RWPE1 (cell line): ENCODE data around the gene APH1B.

Experiments
- CTCF ChIA-PET: fragments of 350-600 bp; sonication (Branson Sonifier 250); formaldehyde crosslinking; extraction: SDS; loops from one replicate; lab custom pipeline; 2021; lab: Yijun Ruan, JAX
- POLR2A ChIA-PET: fragments of 400-600 bp; formaldehyde crosslinking; extraction: SDS; loops from one replicate; lab custom pipeline; 2020; ENCODE audit warnings: antibody characterized with exemption; ENCODE audit not compliant: low non-redundant PET; lab: Yijun Ruan, JAX
- DNase-seq: peaks from one replicate; pipeline ENCODE4 v3.0.0; 2012; ENCODE audit warnings: low spot score
- H3K27ac ChIP-seq: fragments of 450-650 bp; 2 replicates; pipeline ENCODE4 v1.5.1; 2017
- TF ChIP-seq, protein P1 (sequence below): fragments of 450-650 bp; conservative IDR thresholded peaks from 2 replicates; pipeline ENCODE4 v1.5.1; 2017; ENCODE audit warnings: low read depth, mild to moderate bottlenecking

Gene APH1B

DNA sequence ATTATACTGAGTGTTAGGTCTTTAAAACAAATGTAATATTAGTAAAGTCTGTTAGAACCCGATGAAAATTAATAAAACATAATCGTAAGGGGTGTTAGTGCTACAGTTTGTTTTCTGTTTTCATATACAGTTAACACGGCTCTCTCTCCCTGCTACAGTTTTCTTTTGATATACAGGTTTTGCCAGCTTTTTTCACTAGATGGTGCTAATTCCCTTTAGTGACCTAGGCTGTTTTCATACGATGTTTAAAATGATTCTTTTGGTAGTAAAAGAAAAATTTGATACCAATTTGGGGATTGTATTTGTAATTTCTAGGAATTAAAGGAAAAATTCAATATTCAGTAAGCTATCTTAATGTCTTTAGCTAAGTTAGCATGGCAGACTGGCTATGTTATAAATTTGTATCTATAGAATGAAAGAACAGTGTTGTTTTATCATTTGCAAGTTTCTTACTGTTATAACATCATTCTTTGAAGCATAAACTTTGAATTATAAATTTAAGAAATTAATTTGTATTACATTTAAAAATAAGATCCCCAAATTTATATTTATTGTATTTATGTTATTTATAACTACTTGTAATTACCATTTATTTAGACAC, 11.5 kb downstream of the APH1B start:
- ChIA-PET CTCF (interaction anchor here (0.5 to 3.7 kb wide), 15 partner anchors 11 to 503 kb away, joined by 3 to 23 read pairs (median 4); partner anchors contain the start of gene APH1B), POLR2A (no interaction called here)
- no peak overlapping the region for H3K27ac ChIP-seq
- peak; percentile 82 for DNase-seq
- TF ChIP-seq, protein P1, sequence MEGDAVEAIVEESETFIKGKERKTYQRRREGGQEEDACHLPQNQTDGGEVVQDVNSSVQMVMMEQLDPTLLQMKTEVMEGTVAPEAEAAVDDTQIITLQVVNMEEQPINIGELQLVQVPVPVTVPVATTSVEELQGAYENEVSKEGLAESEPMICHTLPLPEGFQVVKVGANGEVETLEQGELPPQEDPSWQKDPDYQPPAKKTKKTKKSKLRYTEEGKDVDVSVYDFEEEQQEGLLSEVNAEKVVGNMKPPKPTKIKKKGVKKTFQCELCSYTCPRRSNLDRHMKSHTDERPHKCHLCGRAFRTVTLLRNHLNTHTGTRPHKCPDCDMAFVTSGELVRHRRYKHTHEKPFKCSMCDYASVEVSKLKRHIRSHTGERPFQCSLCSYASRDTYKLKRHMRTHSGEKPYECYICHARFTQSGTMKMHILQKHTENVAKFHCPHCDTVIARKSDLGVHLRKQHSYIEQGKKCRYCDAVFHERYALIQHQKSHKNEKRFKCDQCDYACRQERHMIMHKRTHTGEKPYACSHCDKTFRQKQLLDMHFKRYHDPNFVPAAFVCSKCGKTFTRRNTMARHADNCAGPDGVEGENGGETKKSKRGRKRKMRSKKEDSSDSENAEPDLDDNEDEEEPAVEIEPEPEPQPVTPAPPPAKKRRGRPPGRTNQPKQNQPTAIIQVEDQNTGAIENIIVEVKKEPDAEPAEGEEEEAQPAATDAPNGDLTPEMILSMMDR, result peak; percentile 92

DNA sequence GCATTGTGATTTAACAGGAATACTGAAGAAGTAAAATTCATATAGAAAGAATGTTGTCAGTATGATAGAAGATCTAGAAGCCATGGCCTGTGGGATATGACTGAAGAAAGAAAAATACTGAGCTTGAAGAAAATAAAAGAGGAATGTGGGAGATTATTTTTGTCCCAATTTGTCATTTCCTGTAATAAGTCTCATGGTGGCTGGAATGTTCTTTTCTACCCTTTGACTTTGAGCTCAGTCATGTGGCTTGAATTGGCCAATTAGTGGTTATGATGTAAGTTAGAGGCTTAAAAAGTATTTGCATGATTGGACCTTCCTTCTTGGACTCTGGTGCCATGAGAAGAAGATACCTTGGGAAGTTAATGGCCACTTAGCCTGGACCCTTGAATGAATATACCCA, 14.1 kb downstream of the APH1B start:
- no peak overlapping the region for H3K27ac ChIP-seq

DNA sequence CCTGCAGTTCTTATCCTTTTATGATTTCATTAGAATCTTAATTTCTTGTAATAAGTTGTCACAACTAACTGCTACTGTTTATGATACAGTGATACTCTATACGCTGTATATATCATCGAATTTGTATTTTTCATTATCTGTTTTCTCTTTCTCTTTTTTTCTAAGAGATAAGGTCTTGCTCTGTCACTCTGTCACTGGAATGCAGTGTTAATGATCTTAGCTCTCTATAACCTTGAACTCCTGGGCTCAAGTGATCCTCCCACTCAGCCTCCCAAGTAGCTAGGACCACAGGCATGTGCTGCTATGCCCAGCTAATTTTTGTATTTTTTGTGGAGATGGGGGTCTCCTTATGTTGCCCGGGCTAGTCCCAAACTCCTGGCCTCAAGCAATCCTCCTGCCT, 14.8 kb downstream of the APH1B start:
- ChIA-PET POLR2A (interaction anchor here (0.5 kb wide), 1 partner anchor 14 kb away, joined by 3 read pairs; no protein-coding TSS in a partner anchor), CTCF (interaction anchor here (0.9 to 1.1 kb wide), 3 partner anchors 111 to 352 kb away, joined by 3 read pairs; partner anchors contain the start of gene USP3)
- DNase-seq, result no peak
- TF ChIP-seq, protein P1, result no peak
- no peak overlapping the region for H3K27ac ChIP-seq

More for the DNA sequence above, 14.1 kb downstream of the APH1B start:
- TF ChIP-seq, protein P1, result no peak
- ChIA-PET POLR2A (interaction anchor here (0.5 kb wide), 1 partner anchor 15 kb away, joined by 3 read pairs; no protein-coding TSS in a partner anchor), CTCF (interaction anchor here (0.9 to 3.7 kb wide), 4 partner anchors 111 to 308 kb away, joined by 3 to 23 read pairs (median 3); partner anchors contain the start of gene USP3)
- no peak for DNase-seq

DNA sequence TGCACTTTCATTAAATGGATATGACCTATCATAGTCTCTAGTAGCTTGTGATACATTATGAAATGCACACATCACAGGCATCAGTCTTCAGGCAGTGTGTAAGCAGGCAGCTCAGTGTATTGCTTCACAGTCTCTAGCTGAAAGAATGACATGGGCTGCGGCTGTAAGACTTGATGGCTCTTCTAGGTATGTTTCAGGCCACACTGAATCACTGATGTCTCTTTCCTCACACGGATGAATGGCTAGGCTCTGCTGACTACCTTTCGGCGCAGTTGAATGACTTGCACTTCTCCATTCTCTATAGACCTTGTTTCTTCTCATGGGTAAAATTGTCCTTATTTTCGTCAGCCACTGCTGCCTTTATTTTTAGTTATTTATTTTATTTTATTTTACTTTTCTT, 15.4 kb downstream of the APH1B start:
- TF ChIP-seq, protein P1, result no peak
- ChIA-PET CTCF (interaction anchor here (0.9 to 1.1 kb wide), 2 partner anchors 110 to 353 kb away, joined by 3 read pairs; no protein-coding TSS in a partner anchor), POLR2A (no interaction called here)
- no peak overlapping the region for H3K27ac ChIP-seq
- no peak for DNase-seq

DNA sequence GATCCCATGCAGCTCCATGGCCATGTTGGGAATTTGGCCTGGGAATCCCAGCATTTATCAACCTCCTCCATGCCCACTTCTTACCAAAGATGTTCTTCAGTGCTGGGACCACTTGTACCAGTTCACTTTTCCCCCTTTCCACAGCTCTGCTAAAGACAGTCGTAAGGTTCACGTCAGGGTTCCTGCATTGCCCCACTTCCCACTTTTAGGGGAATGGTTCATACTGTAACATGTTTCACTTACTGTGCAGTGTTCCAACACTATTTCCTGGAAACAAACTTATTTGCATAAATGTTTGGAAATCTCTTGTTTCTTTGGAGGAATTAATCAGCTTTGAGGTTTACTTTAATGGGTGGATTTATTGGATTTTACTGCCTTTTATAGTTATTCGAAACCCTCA, 17.0 kb downstream of the APH1B start:
- no peak for DNase-seq
- ChIA-PET POLR2A (no interaction called here), CTCF (interaction anchor here (1.1 kb wide), 1 partner anchor 108 kb away, joined by 5 read pairs; no protein-coding TSS in a partner anchor)
- no peak overlapping the region for H3K27ac ChIP-seq
- TF ChIP-seq, protein P1, result no peak

DNA sequence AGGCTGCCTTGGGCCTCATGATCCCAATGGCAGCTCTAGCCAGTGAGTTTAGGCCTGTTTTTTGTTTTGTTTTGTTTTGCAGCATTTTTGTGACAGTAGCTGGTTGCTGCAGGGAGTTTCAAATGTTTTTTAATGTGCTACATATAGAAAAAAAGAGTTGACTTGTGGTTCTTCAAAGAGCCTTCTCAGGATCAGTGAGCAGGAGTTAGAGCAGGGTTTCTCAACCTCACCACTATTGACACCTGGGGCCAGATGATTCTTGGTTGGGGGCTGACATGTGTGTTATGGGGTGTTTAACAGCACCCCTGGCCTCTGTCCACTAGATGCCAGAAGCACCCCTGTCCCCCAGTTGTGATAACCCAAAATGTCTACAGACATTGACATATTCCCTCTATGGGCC, 17.9 kb downstream of the APH1B start:
- no peak for DNase-seq
- H3K27ac ChIP-seq, result no peak overlapping the region
- POLR2A ChIA-PET, result no interaction called here
- TF ChIP-seq, protein P1, result no peak
- CTCF ChIA-PET, result interaction anchor here (1.1 kb wide), 1 partner anchor 107 kb away, joined by 5 read pairs; no protein-coding TSS in a partner anchor
